Retinal pigment epithelial cell (primary cell): Measurements from ENCODE around the gene FXYD3.

ENCODE experiments used
- DNase-seq: peaks from one replicate; pipeline ENCODE4 v3.0.0-alpha.2; 2010; ENCODE audit warnings: low read depth
- H3K4me3 ChIP-seq: 2 replicates; pipeline ENCODE4 v1.5.1; 2011; ENCODE audit warnings: mild to moderate bottlenecking, low read length, control low read depth, moderate library complexity
- TF ChIP-seq, protein P1 (sequence below): conservative IDR thresholded peaks from 2 replicates; pipeline ENCODE4 v1.5.1; 2011; ENCODE audit warnings: low read depth, low read length, control low read depth, inconsistent platforms

FXYD3 gene

DNA sequence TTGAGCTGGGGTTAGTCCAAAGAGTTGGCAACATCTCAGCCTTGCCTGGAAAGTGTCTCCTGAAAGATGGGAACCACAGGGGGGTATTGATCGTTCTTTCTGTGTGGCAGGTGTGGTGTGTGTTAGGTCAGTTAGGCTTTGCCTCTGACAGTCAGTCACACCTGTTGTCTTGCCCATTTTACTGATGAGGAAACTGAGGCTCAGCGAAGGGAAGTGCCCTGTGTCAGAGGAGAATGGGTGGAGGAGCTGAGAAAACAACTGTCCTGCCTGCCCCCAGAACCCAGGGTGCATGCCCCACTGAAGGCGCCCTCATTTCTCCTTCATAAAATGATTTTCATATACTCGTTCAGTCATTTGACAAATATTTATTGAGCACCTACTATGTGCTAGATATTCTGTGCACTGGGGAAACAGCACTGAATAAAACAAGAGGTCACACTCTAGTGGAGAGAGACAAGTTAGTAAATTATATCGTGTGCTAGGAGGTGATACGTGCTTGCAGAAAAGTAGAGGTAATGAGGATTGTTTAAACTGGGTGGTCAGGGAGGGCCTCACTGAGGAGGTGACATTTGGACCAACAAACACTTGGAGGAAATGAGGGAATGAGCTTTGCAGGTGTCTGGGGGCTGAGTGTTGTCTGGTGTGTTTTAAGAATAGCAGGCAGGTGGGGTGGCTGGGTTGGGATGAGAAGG is 40.5 kb downstream of the FXYD3 start:
- no peak for DNase-seq
- TF ChIP-seq, protein P1, sequence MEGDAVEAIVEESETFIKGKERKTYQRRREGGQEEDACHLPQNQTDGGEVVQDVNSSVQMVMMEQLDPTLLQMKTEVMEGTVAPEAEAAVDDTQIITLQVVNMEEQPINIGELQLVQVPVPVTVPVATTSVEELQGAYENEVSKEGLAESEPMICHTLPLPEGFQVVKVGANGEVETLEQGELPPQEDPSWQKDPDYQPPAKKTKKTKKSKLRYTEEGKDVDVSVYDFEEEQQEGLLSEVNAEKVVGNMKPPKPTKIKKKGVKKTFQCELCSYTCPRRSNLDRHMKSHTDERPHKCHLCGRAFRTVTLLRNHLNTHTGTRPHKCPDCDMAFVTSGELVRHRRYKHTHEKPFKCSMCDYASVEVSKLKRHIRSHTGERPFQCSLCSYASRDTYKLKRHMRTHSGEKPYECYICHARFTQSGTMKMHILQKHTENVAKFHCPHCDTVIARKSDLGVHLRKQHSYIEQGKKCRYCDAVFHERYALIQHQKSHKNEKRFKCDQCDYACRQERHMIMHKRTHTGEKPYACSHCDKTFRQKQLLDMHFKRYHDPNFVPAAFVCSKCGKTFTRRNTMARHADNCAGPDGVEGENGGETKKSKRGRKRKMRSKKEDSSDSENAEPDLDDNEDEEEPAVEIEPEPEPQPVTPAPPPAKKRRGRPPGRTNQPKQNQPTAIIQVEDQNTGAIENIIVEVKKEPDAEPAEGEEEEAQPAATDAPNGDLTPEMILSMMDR, result no peak
- H3K4me3 ChIP-seq, result no peak overlapping the region

DNA sequence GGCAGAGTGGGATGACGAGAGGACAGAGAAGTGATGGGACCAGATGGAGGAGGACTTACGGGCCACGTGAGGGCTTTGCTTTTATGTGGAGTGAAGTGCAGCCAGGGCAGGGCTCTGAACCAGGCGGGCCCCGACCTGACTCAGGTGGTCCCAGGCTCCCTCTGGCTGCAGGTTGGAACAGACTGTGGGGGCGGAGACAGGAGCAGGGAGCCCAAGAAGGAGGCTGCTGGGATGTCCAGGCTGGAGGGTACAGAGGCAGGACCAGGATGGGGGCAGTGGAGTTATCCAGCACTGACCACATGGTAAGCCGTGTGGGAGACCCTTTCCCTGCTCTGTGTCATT is 41.0 kb downstream of the FXYD3 start:
- no peak for DNase-seq
- no peak overlapping the region for H3K4me3 ChIP-seq
- TF ChIP-seq, protein P1, result no peak

DNA sequence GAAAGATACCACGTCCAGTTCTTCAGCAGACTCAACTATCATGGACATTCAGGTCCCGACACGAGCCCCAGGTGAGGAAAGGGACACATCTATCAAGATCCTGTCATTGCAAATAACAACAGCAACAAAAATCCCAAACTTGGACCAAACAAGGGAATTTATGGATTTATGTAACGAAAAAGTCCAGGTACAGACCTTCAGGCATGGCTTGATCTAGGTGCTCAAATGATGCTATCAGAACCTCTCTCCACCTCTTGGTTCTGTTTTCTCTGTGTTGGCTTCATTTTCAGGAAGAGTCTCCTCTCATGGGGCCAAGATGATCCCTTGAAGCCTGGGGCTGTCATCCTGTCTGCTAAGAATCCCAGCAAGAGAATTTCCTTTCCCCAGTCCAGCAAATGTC is 41.8 kb downstream of the FXYD3 start:
- no peak for DNase-seq
- H3K4me3 ChIP-seq, result no peak overlapping the region
- TF ChIP-seq, protein P1, result no peak

DNA sequence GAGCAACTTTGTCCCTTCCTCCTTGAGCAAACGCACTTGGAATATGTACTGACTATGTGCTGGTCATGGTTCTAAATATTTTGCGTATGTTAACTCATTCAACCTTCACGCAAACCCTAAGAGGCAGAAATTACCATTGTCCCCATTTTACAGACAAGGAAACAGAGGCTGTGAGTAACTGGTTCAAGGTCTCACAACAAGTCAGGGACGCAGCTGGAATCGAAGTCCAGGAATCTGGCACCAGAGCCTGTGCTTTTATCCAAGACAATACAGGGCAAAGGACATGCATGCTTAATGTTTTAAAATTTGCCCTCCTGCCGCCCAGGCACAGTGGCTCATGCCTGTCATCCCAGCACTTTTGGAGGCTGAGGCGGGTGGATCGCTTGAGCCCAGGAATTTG is 44.0 kb downstream of the FXYD3 start:
- DNase-seq, result no peak
- TF ChIP-seq, protein P1, result no peak
- no peak overlapping the region for H3K4me3 ChIP-seq

DNA sequence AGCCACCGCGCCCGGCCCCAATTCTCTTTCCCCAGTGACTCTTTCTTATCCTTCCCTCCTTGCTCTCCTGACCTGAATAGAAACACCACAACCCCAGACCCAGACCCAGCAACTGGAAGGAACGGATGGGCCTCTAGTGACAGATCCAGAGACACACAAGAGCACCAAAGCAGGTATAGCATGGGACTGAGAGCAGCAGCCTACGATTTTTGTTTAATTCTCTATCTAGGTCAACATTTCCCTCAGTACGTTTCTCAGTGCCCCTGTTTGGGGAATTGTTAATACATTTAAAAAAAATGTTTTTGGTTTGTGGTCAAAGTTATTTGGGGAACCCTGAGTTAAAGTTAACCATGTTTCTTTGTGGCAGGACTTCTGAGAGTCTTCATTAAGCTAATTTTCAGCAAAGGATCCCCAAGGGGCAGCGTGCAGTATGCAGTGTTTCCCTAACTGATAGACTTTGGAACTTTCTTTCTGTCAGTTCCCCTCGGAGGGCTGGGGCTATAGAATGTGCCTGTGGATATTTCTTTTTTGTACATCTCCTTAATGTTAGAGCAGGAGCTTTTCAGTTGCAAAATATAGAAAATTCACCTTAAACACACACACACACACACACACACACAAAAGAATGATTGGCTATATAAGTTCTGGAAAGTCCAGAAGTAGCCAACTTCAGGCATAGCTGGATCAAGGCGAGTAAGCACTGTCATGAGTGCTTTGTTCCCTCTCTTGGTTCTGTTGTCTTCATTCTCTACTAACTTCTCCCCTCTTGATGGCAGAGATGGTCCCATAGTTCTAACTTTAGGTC is 45.2 kb downstream of the FXYD3 start:
- no peak overlapping the region for H3K4me3 ChIP-seq
- TF ChIP-seq, protein P1, result no peak
- no peak for DNase-seq

DNA sequence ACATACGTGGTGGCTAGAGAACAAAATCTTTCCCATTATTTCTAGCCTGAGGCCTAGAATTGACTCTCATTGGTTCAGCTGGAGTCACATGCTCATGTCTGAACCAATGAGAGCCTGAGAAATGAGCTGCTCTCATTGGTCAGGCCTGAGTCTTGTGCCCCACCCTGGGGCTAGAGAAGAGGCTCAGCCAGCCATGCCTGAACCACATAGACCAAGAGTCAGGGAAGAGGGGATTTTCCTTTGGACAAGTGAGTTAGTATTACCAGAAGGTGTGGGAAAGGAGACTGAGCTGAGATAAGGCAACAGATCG is 45.8 kb downstream of the FXYD3 start:
- H3K4me3 ChIP-seq, result no peak overlapping the region
- DNase-seq, result no peak
- TF ChIP-seq, protein P1, result no peak
